H1 (cell line): ENCODE measurements around the gene TTC38. TPM values are rescaled to one million over a fixed set of nuclear protein-coding genes. Genes with fewer than 3 reads are reported as not detected.

ENCODE experiments used
- PHF8 ChIP-seq: fragments of 200-600 bp; sonication (generic); conservative IDR thresholded peaks from 2 replicates; pipeline ENCODE4 v1.7.1; 2012; ENCODE audit warnings: low read depth, mild to moderate bottlenecking, inconsistent platforms, low read length, moderate library complexity
- YY1 ChIP-seq: IDR thresholded peaks from 2 replicates; pipeline ENCODE4 v1.6.1; 2011; ENCODE audit warnings: low read depth, mild to moderate bottlenecking, low read length
- polyA plus RNA-seq, 7 experiments: library from polyadenylated mRNA; depleted of rRNA in 3 of 7; stranded (reverse) in 5 of 7; unstranded in 2 of 7; fragments of >200 nt in 5 of 7; fragments of 200-250 nt in 2 of 7; gene quantifications; 1 replicate in 5 of 7; 2 replicates in 1 of 7; 4 replicates in 1 of 7; pipeline versions ENCODE4 v1.2.1 to v1.2.3, GENCODE V29; 2011 to 2013; ENCODE audit warnings: missing spikeins in 2 of 7, mixed read lengths in 2 of 7
- total RNA-seq: library from RNA; stranded (reverse); fragmentation: NEBNext Ultra II Directional; extraction: Animal tissue kit (Norgen Biotek cat#: 25700); gene quantifications from 2 replicates; pipeline ENCODE4 v1.2.1, GENCODE V29; 2021

Gene TTC38
- total and polyA plus RNA-seq, 2 of the 8 experiments (the other 6 are each of a cell fraction or from before 2014, with no cell fraction given), result 25.3 to 34.8 TPM

GRCh38 chr22:46286006-46286405 lies 18.2 kb downstream of the TTC38 start (continued):
- no peak for TF ChIP-seq PHF8
- TF ChIP-seq YY1, result no peak
